HG03196 (cell line): Measurements from ENCODE around the gene LDLRAD4.

Experiments
- ATAC-seq: cut with Tn5 transposase; IDR thresholded peaks from one replicate; pipeline ENCODE4 v1.9.1; 2021; ENCODE audit not compliant: unreplicated experiment

The LDLRAD4 gene

DNA sequence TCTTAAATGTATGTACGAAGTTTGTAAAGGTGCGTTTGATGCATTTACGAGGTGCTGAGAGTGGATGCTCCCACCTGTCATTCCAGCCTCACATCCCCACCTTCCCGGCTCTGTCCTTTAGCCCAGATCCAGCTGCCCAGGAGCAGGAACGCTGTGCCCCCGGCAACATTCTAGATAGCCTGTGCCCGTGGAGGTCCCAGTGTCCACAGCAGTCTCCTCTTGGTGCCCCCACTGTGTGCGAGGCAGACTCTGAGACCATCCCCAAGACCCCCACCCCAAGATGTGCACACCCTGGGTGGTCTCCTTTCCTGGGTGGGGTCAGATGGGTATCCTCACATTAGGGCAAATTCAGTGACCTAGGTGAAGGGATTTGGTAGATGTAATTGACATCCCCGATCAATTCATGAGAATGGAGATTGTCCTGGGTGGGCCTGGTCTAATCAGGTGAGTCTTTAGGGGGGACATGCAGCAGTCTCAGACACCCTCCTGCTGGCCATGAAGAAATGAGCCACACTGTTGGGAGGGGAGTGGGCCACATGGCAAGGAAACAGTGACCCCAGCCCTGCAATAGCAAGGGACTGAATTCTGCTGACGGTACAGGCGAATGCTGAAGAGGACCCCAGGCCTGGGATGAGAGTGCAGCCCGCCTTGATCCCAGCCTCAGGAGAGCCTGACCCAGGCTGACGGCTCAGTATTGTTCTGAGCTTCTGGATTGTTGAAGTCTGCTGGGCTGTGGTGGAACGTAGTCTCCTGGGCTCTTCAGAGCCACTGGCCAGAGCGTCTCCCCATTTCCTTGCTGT is 304.5 kb downstream of the LDLRAD4 start:
- no peak for ATAC-seq

DNA sequence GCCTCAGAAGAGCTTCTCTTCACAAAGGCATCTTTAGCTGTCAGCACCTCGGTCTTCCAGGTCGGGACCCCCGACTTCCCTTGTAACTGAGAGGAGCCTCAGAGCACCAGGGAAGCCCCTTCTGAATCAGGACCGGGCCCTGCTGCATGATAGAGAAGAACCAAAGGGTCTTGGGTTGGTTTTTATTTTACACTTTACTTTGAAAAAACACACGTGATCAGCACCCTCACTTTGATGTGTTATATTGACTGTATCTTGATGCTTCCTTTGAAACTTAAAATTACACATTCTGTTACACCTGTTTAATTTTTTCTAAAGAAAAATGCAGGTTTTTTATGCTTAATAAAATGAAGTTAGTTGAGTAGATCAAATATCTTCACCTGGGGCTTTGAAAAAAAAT is 305.5 kb downstream of the LDLRAD4 start:
- ATAC-seq, result no peak

DNA sequence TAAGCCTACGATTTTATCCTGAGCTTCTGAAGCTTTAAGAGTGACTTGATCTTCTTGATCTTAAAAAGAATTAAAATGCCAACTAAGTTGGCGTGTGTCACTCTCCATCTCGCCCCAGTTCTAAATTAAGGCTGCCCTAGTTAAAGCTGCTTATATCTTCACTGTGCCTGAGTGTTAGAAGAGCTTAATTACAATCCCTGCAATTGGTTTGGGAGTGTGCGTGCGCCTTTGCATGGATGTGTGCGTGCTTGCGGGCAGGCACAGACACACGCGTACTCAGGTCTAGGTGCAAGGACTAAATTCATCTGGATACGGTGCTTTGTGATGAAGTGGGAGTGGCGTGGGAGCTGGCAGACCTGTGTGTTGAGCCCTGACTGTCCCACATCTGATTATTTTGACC is 306.3 kb downstream of the LDLRAD4 start:
- ATAC-seq, result no peak

DNA sequence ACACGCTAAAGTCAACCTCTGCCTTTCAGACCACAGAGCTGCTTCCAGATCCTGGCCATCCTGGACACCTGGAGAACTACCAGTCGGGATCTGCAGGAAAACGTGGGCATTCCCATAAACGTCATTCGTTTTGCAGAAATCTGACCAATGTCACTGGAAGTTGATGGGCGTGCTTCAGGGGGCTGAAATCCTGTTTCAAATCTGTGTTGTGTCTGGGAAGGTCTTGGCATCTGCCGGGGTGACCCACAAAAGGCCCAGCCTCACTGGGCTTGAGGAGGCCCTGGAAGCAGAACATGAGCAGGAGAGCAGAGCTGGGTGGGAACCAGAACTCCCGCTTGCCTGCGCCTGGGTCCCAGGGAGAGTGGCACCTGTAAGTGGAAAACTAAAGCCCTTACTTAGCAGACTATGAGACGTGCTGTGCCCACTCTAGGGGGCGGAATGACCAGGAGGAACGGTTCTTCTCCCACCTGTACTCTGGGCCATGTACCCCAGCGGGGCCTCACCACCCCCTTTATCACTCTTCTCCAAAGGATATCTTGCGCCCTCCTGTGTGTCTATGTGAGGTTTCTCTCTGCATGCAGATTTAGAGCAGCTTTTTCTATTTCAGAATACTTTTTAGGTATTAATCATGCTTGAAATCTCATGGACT is 306.9 kb downstream of the LDLRAD4 start:
- no peak for ATAC-seq

DNA sequence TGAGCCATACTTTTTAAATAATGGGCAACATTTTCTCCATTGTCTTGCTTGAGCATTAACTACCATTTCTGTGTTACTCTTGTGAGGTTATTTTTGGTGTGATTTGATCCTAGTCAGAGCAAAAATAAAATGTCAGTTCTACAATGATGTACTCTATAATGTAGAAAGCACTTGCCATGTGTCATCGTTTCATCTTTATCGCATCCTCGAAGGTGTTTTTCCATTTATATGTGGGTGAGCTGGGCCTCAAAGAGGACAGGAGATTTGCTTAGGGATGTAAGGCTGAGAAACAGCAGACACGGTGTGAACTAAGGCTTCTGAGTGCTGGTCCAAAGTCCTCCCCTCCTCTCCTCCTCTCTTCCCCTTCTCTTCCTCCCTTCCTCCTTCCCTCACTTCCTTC is 308.0 kb downstream of the LDLRAD4 start:
- ATAC-seq, result no peak

DNA sequence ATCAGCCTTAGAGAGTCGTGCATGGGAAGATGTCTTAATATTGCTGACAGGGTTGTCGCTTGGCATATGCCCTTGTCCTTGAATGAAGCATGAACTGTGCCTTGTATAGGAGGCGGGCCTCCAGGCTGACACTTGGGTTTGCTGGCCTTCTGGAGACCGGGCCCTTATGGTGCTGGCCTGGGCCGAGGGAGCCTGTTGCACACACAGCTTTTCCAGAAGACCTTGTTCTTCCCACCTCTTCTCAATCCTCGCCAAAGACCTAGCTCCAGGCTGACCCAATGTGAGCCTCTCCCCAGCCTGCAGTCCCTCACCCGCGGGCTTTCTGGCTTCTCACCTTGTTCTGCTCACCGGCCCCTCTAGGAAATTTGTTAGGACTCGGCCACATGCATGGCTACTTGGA is 308.7 kb downstream of the LDLRAD4 start:
- ATAC-seq, result no peak

DNA sequence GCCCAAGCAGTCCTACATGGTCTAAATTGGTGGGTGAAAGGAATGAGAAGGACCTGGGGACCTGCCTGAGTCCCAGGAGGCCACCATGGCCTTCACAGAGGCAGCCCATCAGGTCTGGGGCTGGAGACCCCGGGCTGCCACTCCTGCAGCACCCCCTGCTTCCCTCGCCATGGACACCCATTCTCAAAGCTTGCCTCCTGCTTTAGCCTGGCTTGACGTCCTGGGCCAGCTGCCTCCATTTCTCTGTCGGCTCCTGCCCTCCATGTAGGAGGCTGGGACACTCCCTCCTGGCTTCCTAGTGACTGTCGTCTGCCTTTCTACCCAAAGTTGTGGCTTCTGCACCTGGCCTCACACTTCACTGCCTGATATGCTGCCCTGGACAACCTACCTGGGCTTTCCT is 309.2 kb downstream of the LDLRAD4 start:
- ATAC-seq, result no peak

DNA sequence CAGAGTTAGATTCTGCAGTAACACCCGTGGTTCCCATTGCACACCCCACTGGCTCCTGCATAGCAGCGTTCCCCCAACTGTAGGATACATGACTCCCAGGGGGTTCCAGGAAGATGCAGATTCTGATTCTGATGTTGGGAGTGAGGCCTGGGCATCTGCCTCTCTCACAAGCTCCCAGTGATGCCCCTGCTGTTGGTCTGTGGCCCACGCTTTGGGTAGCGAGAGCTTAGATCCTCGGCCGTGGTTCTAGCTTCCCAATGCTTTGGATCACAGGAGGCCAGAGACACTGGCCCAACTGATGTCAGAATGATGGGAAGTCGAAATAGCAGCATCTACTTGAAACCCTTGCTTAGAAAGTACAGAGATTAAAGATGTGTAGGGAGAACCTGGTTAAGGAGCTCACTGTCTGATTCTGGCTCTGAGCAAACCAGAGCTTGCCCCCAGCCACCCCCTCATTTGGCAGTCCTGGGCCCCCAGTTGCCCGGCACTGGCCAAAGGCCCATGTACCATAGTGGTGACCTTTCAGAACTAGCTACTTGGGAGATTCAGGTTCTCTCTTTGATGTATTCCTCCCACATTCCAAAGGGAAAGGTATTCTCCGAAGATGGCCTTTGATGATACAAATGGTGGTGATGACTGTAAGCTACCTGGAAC is 310.3 kb downstream of the LDLRAD4 start:
- no peak for ATAC-seq

DNA sequence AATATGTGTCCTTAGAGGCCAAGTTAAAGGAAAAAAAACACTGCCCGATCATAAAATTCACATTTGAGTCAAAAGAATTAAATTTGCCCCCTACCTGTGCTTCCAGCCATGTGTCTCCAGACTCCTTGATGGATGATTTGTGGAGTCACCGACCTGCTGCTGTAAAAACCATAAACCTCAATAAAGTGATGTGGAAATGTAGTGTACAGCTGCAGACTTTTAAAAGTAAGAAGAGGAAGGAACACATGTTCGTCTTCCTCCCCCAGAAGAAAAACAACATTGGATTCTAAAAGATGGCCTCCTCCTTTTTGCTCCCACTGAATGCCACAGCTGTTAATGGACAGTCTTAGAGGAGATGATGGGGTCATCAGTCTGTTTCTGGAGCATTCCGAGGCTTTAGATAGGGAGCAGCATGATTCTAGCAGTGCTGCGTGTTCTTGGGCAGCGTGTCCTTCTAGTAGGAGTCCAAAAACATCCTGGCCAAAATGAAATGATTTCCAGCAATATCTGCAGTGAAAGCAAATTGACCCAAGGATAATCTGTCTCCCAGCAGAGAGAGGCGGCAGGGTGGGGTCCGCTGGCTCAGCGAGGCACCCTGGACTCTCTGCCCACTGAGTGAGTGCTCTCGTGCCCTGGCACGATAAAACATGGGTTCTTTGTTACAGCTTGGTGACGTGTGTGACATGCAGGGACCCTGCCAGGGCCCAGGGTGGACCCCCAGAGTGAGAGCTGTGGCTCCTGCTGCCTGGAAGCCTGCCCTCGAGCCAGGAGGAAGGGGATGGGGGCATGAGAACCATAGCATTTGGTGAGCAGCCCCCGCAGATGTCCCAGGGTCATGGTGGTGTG is 311.7 kb downstream of the LDLRAD4 start:
- no peak for ATAC-seq

DNA sequence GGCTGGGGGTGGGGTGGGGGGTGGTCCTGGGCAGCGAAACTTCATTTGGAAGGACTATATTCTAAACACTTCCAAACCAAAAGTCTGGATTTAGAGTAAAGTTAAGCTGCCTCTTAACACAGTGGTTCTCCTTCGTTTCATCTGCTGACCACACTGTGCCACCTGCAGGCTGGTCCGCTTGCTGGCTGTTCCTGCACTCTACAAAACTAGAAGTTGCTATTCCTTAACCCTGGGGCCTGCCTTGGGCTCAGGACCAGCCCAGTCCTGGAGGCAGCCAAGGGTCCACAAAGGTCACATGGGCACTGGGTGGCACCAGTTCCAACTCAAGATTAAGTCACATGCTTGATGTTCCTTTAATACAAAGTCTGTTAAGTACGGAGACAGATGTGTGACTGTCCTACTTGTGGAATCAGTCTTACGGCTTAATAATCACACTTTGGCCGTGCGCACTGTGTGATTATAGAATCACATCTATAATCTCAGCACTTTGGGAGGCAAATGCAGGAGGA is 312.4 kb downstream of the LDLRAD4 start:
- no peak for ATAC-seq

DNA sequence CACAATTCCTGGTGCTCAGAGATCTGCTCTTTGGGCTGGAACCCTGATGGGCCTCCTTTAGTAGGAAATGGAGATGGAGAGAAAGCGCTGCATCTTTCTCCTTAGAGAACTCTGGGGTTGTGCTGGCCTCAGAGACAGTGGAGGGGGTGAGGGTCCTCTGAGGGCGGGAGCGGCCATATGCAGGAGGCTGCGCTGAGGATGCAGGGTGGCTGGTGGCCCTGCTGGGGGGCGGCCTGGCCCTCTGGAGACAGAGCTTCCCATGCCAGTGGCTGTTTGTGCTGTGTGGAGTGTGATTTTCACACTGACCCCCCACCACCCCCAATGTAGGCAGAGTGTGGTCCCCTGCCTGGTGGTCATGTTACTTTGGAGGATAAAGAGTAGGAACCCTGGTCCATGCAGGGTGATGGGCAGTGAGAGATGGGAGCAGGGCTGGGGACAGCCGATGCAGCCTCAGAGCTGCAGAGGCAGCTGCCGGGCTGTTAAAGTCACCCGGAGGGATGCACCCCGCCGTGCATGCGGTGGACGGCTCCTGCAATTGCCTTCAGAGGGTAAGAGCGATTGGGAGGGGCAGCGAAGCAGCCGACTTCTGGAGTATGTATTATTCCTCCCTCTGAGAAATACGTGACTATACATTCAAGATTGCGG is 313.2 kb downstream of the LDLRAD4 start:
- ATAC-seq, result no peak

DNA sequence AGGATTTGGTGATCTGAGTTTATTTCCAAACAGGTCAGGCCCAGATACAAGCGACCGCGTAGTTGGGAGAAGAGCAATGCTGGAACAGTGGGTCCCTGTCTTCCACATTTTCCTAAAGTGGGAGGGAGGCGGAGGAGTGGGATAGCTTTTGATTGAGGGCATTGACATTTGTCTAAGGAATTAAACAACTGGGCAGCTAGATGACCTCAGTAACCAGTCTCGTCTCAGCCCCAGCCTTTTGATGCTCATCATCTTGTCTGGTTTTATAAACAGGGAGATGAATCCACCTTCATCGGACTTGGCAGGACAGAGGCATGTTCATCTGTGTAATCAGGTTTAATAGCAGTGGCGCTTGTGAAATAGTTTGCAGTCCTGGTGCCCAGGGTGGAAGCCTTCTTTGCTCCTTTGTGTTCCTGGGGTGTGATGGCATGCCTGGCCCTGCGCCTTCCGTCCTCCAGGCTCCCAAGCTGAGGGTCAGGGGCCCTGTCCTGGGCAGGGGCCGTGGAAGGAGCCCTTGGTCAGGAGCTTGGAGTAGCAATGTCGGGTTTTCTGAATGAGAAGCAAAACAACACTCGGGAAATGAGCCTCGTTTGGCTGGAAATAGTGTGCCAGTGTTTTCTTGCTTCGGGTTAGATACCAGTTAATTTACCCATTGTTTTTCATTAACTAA is 314.0 kb downstream of the LDLRAD4 start:
- ATAC-seq, result no peak

DNA sequence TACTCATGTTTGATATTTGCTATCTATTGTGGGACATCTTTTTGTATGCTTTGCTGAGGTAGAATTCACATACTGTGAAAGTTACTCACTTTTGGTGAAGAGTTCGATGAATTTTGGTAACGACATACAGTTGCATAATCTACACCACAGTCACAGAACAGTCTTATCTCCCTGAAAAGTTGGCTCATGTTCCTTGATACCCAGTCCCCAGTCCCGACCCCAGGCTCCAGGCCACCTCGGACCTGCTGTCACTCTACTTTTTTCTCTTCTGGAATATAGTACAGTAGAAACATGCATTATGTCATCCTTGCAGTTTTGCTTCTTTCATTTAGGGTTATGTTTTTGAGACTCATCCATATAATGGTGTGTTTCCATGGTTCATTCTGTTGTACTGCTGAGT is 316.1 kb downstream of the LDLRAD4 start:
- no peak for ATAC-seq

DNA sequence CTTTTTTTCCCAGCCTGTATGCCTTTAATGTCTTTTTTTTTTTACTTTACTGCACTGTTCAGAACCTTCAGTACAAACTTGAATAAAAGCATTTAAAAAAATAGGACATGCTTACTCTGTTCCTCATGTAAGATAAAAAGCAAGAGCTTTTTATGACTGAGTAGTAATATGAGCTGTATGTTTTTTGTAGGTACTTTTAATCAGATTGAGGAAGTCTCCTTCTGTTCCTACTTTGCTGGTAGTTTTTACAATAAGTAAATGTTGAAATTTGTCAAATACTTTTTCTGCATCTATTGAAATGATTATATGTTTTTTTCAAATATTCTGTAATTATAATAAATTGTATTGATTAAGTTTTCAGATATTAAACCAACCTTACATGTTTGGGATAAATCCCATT is 318.0 kb downstream of the LDLRAD4 start:
- no peak for ATAC-seq

DNA sequence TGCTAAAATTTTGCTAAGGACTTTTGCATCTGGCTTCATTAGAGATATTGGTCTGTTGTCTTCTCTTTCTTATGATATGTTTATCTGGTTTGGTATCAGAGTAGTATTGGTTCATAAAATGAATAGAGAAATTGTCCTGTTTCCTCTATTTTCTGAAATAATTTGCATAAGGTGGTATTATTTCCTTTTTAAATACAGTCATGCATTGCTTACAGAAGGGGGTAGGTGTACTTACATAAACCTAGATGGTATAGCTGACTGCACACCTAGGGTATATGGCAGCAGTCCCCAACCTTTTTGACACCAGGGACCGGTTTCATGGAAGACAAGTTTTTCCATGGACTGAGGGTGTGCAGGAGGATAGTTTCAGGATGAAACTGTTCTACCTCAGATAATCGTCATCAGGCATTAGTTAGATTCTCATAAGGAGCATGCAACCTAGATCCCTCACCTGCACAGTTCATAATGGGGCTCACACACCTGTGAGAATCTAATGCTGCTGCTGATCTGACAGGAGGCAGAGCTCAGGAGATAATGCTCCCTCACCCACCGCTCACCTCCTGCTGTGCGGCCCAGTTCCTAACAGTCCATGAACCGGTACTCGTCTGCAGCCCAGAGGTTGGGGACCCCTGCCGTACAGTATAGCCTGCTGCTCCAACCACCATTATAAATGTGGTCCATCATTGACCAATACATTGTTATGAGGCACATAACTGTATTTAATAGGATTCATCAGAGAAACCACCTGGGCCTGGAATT is 318.6 kb downstream of the LDLRAD4 start:
- no peak for ATAC-seq

DNA sequence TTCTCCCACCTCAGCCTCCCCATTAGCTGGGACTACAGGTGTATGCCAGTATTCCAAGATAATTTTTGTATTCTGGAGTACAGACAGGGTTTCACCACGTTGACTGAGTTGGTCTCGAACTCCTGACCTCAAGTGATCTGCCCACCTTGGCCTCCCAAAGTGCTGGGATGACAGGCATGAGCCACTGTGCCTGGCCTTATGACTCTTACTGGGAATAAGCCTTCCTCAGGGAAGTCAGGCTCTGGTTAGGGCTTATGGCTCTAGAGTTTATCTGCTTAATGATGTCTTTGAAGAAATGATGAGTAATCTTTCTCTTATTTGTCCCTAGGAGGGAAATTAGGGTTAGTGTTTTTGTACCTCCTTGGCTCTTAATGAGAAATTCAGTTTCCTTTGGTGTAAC is 320.1 kb downstream of the LDLRAD4 start:
- no peak for ATAC-seq

DNA sequence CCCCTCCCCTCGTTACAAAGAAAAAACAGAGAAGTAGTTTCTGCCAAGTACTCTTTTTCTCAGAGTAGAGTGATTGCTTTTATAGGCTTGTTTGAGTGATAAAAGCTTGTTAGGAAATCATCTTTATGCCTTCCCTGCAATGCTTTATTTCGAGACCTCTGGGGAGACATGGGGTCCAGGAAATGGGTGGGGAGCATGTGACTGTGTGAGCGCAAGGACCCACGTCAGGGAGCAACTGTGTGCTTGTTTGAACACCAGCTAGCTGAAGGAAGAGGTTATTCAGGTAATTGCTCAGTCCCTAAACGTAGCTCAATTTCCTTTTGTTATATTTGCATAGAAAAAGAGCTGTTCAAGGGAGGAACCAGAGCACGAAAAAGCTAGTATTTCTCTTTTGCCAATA is 320.5 kb downstream of the LDLRAD4 start:
- ATAC-seq, result no peak

DNA sequence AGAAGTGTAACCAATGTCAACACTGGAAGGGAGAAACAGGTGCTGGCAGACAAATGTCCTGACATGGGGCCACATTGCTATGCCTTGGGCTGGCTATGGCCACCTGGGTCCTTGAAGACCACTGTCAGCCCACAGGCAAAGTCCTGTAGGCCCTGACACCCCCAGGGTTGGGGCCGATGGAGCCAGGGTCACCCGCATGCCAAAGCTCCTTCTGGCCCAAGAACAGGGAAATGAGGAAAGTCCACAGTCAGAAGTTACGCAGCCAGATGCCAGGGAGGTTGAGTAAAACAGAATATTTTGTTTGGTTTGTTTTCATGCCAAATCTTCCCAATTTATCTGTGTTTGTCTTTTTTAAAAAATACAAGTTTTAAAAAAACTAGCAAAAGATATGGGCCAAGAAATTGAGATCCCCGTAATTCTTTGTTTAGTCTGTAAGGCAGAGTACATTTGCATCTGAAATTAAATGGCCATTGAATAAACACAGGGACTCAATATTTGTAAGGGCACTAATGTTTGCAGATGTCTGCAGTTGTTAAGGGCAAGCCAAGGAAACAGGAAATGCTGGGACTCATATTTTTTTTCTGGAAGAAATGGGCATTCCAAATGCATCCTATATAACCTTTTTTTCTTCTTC is 321.4 kb downstream of the LDLRAD4 start:
- no peak for ATAC-seq
